Mucosa of rectum (tissue), 2 donors: ENCODE data around the gene UBE2S.
A peak's percentile ranks its signal among the peaks of the same experiment; 100 is the strongest.

Source experiments
- H3K27ac ChIP-seq, 2 donors: one replicate each; pipeline ENCODE4 v1.7.0; 2013; ENCODE audit warnings: inconsistent platforms in 2 of 2, low read depth in 2 of 2, low read length in 2 of 2
- H3K27me3 ChIP-seq, 2 donors: one replicate each; pipeline ENCODE4 v1.7.0; 2013; ENCODE audit warnings: low read length in 2 of 2; ENCODE audit not compliant: control insufficient read depth in 2 of 2, insufficient read depth in 2 of 2
- H3K36me3 ChIP-seq, 2 donors: one replicate each; pipeline ENCODE4 v1.7.0; 2013; ENCODE audit warnings: low read length in 2 of 2; ENCODE audit not compliant: control insufficient read depth in 2 of 2, insufficient read depth in 2 of 2
- H3K4me1 ChIP-seq, 2 donors: one replicate each; pipeline ENCODE4 v1.7.0; 2013; ENCODE audit warnings: low read length in 2 of 2, mild to moderate bottlenecking in 1 of 2; ENCODE audit not compliant: control insufficient read depth in 2 of 2, insufficient read depth in 2 of 2
- H3K4me3 ChIP-seq, 2 donors: one replicate each; pipeline ENCODE4 v1.7.0; 2013; ENCODE audit warnings: low read length in 2 of 2
- H3K9ac ChIP-seq, 2 donors: one replicate each; pipeline ENCODE4 v1.7.0; 2013; ENCODE audit warnings: low read length in 2 of 2, low read depth in 1 of 2, mild to moderate bottlenecking in 1 of 2
- H3K9me3 ChIP-seq, 2 donors: one replicate each; pipeline ENCODE4 v1.7.0; 2013; ENCODE audit warnings: low read length in 2 of 2; ENCODE audit not compliant: control insufficient read depth in 2 of 2
- donor health status: healthy.
- donor health status: Normal muscosa, but diverticular disease.

Gene UBE2S

DNA sequence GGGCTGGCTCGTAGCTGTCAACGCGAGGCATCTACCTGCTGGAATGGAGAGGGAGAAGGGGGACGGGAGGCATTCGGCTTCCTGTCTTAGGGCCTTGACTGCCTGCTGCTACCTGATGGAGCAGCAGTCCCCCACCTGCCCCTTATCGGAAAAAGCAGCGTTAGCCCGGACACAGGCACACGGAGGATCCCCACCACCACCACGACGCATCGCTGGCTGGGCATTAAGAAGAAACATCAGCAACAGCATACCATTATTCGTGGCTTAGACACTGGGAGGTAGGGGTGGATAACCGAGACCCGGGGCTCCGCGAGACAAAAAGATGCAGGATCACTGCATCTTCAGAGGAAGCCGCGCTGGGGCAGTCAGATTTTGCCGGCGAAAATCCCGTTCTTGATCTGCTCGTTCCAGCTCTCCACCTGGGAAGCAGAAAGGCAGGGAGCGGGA lies 54.2 kb downstream of the UBE2S start:
- Histone ChIP-seq H3K9ac (peak overlapping the region; percentile 41 to 85), H3K27me3 (peaks cover 15 to 17% of the 10 kb centered on the region in 2 donors)

DNA sequence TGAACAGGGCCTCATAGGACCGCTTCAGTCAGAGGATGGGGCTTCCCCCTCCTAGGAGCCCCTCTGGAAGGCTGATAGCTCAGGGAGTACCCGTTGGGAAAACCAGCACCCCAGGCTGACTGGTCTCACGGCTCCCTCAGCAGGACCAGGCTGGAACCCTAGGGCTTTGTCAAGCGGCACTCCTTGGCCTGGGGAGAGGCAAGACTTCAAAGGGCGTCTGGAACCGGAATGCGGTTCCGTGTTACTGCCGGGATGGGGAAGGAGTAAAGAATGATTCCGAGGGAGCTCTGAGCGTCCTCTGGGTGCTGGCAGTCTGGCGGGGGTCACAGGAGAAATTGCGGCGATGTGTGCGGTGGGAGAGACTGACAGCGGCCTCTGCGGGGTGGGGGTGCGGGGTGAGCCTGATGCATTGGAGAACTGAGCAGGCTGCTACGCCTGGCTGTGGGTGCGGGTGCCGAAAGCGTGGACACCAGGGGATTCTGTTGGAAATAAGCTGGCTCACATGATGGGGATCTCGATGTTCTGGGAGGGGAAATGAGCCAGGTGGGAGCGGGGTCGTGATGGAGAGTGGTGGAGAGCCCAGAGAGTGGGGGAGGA lies 54.9 kb downstream of the UBE2S start:
- peaks cover 22 to 27% of the 10 kb centered on the region in 2 donors for H3K4me1 ChIP-seq
- H3K27me3 ChIP-seq, result peaks cover 15 to 17% of the 10 kb centered on the region in 2 donors
- no peaks in the 10 kb centered on the region for H3K9me3 ChIP-seq
- H3K36me3 ChIP-seq, result no peaks in the 10 kb centered on the region
- peak overlapping the region in 1 of 2 donors; percentile 71 for H3K4me3 ChIP-seq
- H3K27ac ChIP-seq, result no peak overlapping the region
- no peak overlapping the region for H3K9ac ChIP-seq

More for the DNA sequence above, 54.2 kb downstream of the UBE2S start:
- no peaks in the 10 kb centered on the region for H3K9me3 ChIP-seq
- no peaks in the 10 kb centered on the region for H3K36me3 ChIP-seq
- H3K4me3 ChIP-seq, result peak overlapping the region; percentile 70 to 71
- H3K4me1 ChIP-seq, result peaks cover 22 to 27% of the 10 kb centered on the region in 2 donors
- H3K27ac ChIP-seq, result peak overlapping the region; percentile 23 to 55

DNA sequence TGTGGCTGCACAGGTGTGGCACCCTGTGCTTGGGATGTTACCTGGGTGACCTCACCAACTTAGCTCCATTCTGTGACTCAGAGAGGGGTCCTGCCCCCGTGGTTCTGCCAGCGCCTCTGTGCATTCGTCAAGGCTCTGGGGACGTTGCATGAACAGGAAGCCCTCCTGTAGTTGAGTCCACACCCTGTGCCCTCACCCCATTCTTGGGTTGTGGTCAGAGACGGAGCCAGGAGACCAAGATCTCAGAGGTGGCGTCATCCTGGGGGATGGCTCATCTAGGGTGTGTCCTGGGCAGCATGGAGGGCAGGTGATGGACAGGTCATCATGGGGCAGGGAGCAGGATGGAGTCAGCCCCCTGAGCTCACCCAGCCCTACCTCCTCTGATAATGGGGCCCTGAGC lies 55.5 kb downstream of the UBE2S start:
- Histone ChIP-seq H3K27me3 (peaks cover 15 to 17% of the 10 kb centered on the region in 2 donors), H3K4me1 (peaks cover 22 to 27% of the 10 kb centered on the region in 2 donors), H3K9me3 (no peaks in the 10 kb centered on the region), H3K4me3 (no peak overlapping the region), H3K9ac (no peak overlapping the region), H3K27ac (no peak overlapping the region), H3K36me3 (no peaks in the 10 kb centered on the region)

DNA sequence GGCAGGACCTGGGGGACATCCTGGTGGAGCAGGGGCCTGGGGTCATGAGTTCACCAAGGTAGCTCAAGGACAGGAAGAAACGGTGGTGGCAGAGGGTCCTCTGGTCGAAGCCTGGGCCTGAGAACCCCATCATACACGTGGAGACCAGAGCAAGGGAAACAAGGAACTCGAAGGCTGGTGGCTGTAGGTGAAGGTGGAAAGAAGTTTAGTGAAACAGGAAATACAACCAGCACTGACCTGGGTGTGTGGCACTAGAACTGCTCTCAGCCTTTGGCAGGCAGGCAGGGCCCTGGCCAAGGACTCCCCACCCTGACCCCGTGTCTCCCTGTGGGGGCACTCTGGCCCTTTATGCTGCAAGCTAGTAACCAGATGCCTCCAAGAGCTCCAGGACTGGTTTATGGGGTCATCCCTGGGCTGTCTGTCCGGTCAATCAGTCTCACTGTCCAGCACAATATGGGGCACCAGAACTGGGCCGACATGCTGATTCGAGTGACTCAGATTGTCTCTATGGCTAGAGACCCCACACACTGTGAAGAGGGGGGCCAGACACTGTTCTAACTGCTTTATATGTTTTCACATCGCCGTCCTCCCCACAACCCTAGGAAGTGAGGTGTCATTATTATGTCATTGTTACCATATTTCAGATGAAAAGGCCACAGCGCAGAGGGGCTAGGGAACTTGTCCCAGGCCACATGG lies 56.8 kb downstream of the UBE2S start:
- H3K4me1 ChIP-seq, result peaks cover 26 to 33% of the 10 kb centered on the region in 2 donors
- peaks cover 15 to 17% of the 10 kb centered on the region in 2 donors for H3K27me3 ChIP-seq
- H3K36me3 ChIP-seq, result no peaks in the 10 kb centered on the region
- H3K27ac ChIP-seq, result peak overlapping the region; percentile 14 to 52
- H3K4me3 ChIP-seq, result no peak overlapping the region
- H3K9me3 ChIP-seq, result no peaks in the 10 kb centered on the region
- H3K9ac ChIP-seq, result peak overlapping the region in 1 of 2 donors; percentile 6
